GM10847 (cell line): ENCODE data around the gene ELL.

Experiments used
- POLR2A ChIP-seq: IDR thresholded peaks from 2 replicates; pipeline ENCODE4 v1.6.1; 2011; ENCODE audit not compliant: insufficient read length; ENCODE audit errors: extremely low read depth

Gene ELL

DNA sequence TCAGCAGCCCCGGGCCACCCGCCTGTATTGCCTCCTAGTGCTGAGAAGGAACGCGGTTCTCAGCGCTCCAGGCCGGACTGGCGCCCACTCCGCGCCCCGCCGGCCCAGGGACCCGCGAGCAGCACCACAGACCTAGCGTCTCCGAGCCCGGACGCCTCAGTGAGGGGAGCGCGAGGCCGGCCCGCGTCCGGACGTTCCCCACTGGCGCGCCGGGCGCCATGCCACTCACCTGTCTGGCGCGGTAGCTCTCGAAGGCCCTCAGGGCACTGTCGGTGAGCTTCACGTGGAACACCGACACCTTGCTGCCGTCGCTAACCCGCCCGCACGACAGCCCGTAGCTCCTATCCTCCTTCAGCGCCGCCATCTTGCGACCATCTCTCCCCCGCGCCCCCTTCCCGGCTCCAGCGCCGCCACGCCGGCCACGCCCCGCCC, at the start of gene ELL:
Gene ELL, minus strand, starts transcription at position 379 of the 432 bp plus-strand sequence. Its CDS starts 15 bp downstream, at position 364.
- TF ChIP-seq POLR2A: peak; percentile 93

DNA sequence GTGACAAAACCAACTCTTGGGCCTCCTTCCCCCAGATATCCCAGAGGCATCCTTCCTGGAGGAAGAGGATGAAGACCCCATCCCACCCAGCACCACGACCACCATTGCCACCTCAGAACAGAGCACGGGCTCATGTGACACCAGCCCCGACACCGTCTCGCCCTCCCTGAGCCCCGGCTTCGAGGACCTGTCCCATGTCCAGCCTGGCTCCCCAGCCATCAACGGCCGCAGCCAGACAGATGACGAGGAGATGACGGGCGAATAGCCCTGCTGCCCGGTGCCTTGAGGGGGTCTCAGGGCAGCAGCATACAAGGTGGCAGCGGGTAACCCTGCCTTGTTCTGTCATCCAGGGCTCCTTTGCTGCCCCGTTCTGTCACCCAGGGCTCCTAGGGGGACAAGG, 46.5 kb upstream of the ELL start:
- TF ChIP-seq POLR2A: no peak

DNA sequence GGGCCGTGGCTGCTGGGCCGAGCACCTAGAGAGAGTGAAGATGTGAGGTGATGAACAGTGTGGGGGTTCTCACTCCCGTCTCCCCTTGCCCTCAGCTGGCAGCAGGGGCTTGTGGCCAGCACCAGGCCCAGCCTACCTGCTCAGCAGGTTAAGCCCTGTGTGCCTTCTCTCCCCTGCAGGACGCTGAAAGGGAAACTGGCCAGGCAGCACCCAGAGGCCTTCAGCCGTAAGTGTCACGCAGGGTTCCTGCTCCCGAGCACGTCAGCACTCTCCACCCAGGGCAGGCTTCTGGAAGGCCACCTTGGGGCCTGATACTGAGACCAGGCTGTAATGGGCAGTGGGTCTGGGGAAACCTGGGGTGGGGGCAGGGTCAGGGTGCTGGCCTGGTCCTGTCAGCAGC, 45.1 kb upstream of the ELL start:
- TF ChIP-seq POLR2A: no peak

DNA sequence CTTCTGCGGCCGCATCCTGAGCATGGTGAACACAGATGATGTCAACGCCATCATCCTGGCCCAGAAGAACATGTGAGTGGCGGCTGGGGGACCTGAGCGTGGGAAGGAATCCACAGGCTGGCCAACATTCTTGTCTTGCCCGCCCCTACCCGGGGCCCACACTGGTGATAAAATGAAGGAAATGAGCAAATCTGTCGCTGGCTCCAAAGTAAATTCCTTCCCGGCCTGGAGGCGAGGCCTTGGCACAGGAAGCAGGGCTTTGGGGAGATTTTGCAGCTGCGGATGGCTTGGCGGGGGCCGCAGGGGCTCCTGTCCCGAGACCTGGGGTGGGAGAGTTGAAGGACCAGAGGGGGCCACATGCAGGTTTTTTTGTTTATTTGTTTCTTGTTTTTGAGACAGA, 40.2 kb upstream of the ELL start:
- no peak for TF ChIP-seq POLR2A

DNA sequence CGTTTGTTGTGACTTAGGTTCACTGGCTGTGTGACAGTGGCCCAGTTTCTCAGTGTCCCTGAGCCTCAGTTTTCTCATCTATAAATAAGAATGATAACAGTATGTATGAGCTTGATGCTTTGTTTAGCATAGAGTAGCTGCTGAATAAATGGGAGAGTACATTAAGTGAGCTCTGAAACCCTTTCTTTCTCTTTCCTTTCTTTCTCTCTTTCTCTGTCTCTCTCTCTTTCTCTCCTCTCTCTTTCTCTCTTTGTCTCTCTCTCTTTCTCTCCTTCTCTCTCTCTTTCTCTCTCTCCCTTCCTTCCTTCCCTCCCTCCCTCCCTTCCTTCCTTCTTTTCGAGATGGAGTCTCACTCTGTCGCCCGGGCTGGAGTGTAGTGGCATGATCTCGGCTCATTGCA, 37.8 kb upstream of the ELL start:
- TF ChIP-seq POLR2A: no peak

DNA sequence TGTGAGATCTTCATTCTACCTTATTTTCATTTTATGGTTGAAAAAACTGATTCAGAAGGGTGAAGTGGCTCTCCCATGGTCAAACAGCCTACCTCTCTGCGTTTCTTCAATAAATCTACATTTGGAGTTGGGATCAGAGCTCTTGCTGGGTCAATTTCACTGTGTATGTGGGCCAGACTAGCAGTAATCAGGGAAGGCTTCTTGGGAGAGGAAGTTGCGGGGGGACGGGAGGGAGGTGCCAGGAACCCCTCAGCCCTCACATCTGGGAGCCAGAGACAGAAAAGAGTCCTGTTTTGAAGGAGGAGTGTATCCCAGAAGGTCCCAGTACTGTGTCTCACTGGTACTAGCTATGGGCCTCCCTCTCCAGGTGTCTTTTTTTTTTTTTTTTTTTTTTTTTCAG, 36.7 kb upstream of the ELL start:
- no peak for TF ChIP-seq POLR2A

DNA sequence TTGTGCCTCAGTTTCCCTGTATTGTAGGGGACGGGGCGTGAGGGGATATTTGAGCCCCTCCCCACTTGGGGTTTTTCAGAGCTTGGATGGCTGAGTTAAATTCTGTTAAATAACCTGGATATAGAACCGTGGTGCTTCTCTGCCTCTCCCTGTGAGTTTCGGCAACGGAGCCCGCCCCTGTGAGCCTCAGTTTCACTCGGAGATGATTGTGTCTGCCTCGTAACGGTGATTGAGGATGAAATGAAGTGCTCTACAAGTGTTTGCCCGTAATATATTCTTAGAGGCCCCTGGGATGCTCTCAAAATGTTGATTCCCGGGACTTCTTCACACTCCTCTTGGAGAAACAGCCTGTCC, 36.3 kb upstream of the ELL start:
- no peak for TF ChIP-seq POLR2A

DNA sequence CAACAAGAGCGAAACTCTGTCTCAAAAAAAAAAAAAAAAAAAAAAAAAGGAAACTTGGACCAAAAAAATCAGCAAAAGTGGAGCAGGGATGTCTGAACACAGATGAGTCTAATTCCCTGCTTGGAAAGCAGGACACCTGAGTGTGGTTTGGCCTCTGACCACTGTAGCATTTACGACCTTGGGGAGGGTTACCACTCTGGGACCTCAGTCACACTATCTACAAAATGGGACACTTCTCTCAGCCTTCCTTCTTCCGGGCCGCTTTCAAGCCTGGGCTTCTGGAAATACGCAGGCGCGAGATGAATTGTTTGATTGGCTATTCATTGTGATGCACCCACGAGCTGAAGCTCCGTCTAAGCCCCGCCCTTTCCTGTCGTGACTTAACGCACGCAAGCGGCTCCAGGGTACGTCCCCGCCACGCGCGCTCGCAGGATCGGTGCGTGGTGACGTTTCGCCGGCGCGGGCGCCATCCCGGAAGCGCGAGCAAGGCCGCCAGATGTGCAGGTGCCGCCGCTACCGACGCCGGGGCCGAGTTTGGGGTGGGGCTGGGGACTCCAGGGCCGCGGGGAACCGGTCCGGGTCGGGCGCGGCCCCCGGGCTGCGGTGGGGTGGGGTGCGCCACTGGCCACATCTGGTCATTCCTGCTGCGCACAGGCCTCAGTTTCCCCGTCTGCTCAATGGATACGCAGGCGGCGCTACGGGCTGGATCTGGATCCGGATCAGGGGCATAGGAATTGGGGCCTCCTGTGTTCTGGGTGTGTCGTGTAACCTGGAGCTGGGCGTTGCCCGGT, 35.7 kb upstream of the ELL start, which contains the start of gene KXD1:
Gene KXD1, plus strand, starts transcription at position 460 of the 791 bp plus-strand sequence. CDS start 4,187 bp downstream, outside the sequence.
- peak; percentile 90 for TF ChIP-seq POLR2A

DNA sequence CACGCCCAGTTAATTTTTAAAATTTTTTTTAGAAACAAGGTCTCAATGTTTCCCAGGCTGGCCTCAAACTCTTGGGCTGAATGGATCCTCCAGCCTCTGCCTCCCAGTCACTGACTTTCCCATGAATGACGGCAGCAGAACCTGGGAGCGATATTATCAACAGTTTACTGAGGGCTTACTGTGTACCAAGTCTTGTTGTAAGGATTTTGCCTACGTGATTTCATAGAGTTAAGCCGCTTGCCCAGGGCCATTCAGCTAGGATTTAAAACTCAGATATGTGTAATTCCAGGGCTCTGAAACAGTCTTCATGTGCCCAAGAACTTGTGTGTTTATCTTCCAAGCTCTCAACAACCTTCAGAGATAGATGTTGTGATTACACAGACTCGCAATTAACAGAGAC, 29.8 kb upstream of the ELL start:
- no peak for TF ChIP-seq POLR2A

DNA sequence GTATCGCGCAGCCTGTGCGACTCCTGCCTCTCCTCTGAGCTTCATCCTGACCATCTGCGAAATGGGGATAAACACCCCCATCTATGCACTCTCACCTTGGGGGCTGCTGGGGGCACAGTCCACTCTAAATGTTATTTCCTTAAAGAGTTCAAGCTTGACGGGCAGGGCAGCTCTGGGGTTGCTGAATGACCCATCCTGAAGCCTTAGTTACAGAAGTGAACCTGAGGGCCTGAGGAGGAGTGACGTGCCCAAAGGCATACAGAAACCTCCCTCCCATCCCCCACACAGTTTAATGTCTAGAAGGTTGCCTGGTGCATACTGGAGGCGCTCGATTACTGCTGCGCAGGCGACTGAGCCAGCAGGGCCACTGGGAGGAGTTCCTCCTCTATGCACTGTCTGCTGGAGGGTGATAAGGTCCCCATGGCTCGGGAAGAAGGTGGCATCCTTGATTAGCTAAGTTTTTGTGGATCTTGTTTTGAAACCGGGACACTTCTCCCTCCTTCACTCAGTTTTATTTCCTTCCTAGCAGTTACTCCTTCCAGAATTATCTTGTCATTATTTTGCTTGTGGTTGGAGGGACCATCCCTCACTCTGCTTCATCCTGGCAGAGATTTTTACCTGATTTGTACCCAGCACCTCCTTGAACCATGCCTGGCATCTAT, 22.1 kb upstream of the ELL start:
- TF ChIP-seq POLR2A: peak; percentile 25

DNA sequence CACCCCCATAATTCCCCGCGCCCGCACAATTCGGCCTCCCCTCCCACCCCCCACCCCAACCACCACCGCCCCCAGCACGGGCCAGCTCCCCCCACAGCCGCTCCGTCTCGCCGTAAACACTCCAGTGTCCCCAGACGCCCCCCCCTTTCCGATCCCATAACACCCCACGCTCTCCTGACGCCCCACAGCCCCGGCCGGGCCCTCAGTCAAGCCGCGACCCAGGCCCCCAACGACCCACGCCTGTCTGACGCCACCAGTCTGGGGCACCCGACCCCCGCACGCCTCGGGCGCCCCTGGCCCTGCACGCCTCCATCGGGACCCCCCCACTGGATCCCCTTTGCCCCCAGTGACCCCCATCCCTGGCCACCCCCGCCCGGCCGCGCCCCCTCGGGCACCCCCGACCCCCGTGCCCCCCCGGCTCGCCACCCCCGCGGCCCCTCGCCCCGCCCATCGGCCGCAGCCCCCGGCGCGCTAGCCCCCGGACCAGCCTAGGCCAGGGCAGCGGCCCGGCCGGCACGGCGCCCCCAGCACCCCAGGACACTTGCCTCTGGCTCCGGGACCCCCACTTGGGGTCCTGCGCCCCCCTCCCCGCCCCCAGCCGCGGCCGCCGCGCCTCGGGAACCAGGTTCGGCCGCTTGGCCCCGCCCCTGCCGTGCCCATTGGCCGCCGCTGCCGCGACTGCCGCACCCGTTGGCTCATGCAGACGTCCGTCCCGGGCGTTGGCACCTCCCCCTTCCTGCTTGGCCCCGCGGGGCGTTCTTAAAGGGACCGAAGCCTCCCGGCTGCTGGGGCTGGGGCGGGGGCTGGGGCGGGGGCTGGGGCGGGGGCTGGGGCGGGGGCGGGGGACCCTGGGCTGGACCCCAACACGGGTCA, 21.3 kb upstream of the ELL start, which contains the start of gene FKBP8:
Gene FKBP8, minus strand, starts transcription at position 633 of the 873 bp plus-strand sequence. CDS start 1,603 bp downstream, outside the sequence.
- TF ChIP-seq POLR2A: no peak

DNA sequence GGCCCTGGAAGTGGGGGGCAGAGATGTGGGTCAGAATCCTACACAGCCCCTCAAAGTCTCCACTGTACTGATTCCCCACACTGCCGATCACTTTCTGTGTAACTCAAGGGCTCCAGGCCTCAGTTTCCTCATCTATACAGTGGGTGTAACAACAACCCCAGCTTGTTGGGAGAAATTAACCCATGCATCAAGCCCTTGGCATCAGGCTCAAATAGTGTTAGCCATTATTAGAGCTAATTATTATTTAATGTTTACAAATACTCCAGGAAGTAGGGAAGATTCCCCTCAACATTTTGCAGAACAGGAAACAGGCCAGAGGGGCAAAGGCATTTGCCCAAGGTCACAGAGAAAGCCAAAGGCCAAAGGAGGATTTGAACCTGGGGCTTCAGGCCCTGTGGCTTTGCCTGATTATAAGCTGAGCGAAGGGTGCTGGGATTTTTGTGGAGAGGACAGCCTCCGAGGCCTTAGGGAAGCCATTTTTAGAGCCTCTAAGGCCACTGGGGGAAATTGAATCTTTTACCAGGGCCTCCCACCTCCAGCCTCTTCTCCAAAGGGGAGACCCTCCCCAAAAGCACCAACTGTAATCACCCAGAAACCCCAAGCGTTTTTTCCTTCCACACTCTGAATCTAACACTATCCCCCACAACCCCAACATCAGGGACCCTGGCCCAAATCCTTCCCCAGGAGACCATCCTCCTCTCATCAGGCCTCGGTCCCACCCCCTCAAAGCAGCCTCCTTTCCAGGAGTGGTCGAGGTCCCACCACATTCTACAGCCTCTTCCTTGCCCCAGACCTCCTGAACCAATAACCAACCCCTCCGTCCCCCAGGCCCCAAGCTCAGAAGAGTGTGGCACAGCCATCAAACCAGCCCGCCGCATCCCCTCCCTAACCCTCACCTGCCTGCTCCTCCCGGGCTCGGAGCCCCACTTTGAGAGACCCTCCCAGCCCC, 20.4 kb upstream of the ELL start:
- no peak for TF ChIP-seq POLR2A

DNA sequence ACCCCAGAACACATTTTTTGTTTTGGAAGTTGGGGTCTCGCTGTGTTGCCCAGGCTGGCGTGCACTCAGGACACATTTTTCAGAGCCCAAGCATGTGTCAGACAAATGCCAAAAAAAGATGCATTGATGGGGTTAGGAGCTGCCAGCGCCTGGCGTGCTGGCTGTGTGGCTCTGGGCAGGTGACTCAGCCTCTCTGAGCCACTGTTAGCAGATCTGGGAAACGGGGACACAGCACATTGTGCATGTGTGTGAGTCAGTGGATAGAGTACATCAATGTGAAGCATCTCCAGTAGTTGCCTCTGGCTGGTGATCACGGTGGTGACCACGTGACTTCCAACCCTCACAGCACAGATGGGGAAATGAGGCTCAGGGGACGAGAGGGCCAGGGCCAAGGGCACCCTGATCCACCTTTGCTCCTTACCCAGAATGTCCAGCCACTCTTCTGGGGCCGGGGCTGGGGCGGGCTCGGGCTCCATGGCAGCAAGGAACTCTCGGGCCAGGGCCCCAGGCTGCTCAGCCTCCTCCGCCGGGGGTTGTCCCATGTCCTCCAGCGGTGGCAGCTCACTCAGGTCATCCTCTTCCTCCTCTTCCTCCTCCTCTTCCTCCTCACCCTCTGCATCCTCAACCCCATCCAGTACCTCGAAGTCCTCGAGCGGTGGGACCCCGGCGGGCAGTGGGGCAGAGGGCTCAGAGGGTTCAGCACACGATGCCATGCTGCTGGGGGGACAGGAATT, 19.6 kb upstream of the ELL start:
- TF ChIP-seq POLR2A: no peak

DNA sequence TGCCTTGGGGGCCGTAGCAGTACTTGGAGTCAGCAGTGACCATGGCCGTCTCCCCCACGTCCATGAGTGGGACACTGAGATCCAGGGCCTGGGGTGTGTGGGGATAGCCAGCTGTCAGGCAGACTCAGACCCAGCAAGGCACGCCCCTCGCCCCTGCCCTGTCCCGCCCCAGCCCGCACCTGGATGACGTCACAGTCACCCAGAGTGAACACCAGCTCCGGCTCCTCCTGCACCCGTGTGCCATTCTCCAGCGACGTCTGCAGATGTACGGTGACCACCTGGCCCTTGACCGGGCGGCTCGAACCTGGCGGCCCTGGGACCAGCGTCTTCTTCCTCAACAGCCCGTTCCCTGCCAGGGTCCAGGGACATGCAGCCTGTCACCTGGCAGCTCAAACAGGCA, 17.5 kb upstream of the ELL start:
- TF ChIP-seq POLR2A: no peak

DNA sequence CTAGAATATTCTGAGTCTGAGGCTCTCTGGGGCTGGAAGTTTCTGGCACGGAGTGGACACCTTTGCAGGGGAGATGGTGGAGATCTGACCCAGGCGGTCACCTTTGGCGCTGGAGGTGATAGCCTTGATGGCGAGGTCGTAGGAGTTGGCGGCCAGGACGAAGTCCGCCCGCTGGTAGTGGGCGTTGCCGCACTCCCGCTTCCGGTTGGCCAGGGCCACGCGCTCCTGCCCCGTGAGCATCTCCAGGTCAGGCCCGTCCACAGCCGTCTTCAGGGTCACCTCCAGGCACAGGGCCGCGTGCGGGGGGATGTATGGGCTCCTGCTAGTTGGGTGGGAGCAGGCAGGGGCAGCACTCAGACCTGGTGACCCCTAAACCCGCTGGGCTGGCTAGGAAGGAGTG, 16.2 kb upstream of the ELL start:
- no peak for TF ChIP-seq POLR2A
